Uterus (tissue), 2 donors: Measurements from ENCODE around the gene WDR77.

ENCODE experiments used
- CTCF ChIP-seq, 4 experiments: fragments of 200-600 bp in 2 of 4; fragments of 450-650 bp in 2 of 4; sonication (generic) in 2 of 4; IDR thresholded peaks; one replicate each; pipeline ENCODE4 v1.5.1; 2016 to 2019; ENCODE audit warnings: antibody characterized with exemption in 4 of 4, mild to moderate bottlenecking in 2 of 4, moderate library complexity in 1 of 4
- POLR2A ChIP-seq, 2 donors: fragments of 450-650 bp; IDR thresholded peaks; one replicate each; pipeline ENCODE4 v1.6.1; 2016; ENCODE audit warnings: antibody characterized with exemption in 2 of 2, mild to moderate bottlenecking in 1 of 2, moderate library complexity in 1 of 2

- TF ChIP-seq CTCF (IDR thresholded peaks at IDR 0.05), result no peak
- no peak for TF ChIP-seq POLR2A (IDR thresholded peaks at IDR 0.05)
Measured at GRCh38 chr1:111452581-111452980, 3.5 kb upstream of the WDR77 start.
